K562 (cell line): ENCODE measurements around the gene ANO9. TPM values are rescaled to one million over a fixed set of nuclear protein-coding genes. Genes with fewer than 3 reads are reported as not detected.

ENCODE experiments used
- ARHGAP35 ChIP-seq: fragments of 450-650 bp; IDR thresholded peaks from 2 replicates; pipeline ENCODE4 v1.6.1; 2018; ENCODE audit not compliant: partially characterized antibody
- BACH1 ChIP-seq: fragments of 200-800 bp; sonication (Bioruptor generic); IDR thresholded peaks from 2 replicates; pipeline ENCODE4 v1.6.1; 2016; ENCODE audit warnings: missing genetic modification characterization, missing compliant biosample characterization
- CBFA2T2 ChIP-seq: fragments of 450-650 bp; conservative IDR thresholded peaks from 2 replicates; pipeline ENCODE4 v1.6.1; 2017; ENCODE audit warnings: mild to moderate bottlenecking
- DEAF1 ChIP-seq: fragments of 450-650 bp; formaldehyde crosslinking; IDR thresholded peaks from 2 replicates; pipeline ENCODE4 v1.4.0; 2020; ENCODE audit warnings: mild to moderate bottlenecking, moderate library complexity
- DMBX1 ChIP-seq: fragments of 250-450 bp; sonication (Bioruptor Pico); IDR thresholded peaks from 2 replicates; pipeline ENCODE4 v1.8.0; 2022; ENCODE audit warnings: inconsistent platforms, mild to moderate bottlenecking, moderate library complexity, borderline replicate concordance
- E2F3 ChIP-seq: fragments of 250-450 bp; sonication (Bioruptor Pico); IDR thresholded peaks from 2 replicates; pipeline ENCODE4 v1.4.0; 2020; ENCODE audit warnings: mild to moderate bottlenecking
- EGR1 ChIP-seq: fragments of 450-650 bp; conservative IDR thresholded peaks from 2 replicates; pipeline ENCODE4 v1.6.1; 2017; ENCODE audit warnings: mild to moderate bottlenecking
- GMEB1 ChIP-seq: fragments of 250-450 bp; sonication (Bioruptor Pico); IDR thresholded peaks from 2 replicates; pipeline ENCODE4 v1.4.0; 2020; ENCODE audit warnings: mild to moderate bottlenecking
- HEY1 ChIP-seq: fragments of 250-450 bp; sonication (Bioruptor Pico); IDR thresholded peaks from 2 replicates; pipeline ENCODE4 v1.5.0; 2020; ENCODE audit warnings: mild to moderate bottlenecking, moderate library complexity, borderline replicate concordance
- HOMEZ ChIP-seq: fragments of 250-450 bp; sonication (Bioruptor Pico); IDR thresholded peaks from 2 replicates; pipeline ENCODE4 v1.4.0; 2020; ENCODE audit warnings: mild to moderate bottlenecking, moderate library complexity
- KDM4B ChIP-seq, 2 experiments: fragments of 450-650 bp in 1 of 2; sonication (generic) in 1 of 2; IDR thresholded peaks; 2 replicates each; pipeline ENCODE4 v1.6.1; 2016 to 2017; ENCODE audit warnings: borderline replicate concordance in 2 of 2, antibody characterized with exemption in 1 of 2, low read depth in 1 of 2, mild to moderate bottlenecking in 1 of 2
- MAFG ChIP-seq: fragments of 450-650 bp; conservative IDR thresholded peaks from 2 replicates; pipeline ENCODE4 v1.6.1; 2016; ENCODE audit warnings: missing genetic modification characterization, missing compliant biosample characterization
- NCOA1 ChIP-seq: fragments of 450-650 bp; IDR thresholded peaks from 2 replicates; pipeline ENCODE4 v1.6.1; 2016; ENCODE audit warnings: low read depth
- OTX1 ChIP-seq: fragments of 450-650 bp; formaldehyde crosslinking; IDR thresholded peaks from 2 replicates; pipeline ENCODE4 v1.4.0; 2022; ENCODE audit warnings: mild to moderate bottlenecking
- RB1 ChIP-seq: fragments of 450-650 bp; IDR thresholded peaks from 2 replicates; pipeline ENCODE4 v1.6.1; 2017; ENCODE audit warnings: low read depth, mild to moderate bottlenecking
- SRSF3 ChIP-seq: fragments of 200-400 bp; formaldehyde crosslinking; IDR thresholded peaks from 2 replicates; pipeline ENCODE4 v1.6.1; 2016; ENCODE audit warnings: mild to moderate bottlenecking, low read length, moderate library complexity; ENCODE audit not compliant: insufficient read depth
- TFAM ChIP-seq: fragments of 250-450 bp; sonication (Bioruptor Pico); conservative IDR thresholded peaks from 2 replicates; pipeline ENCODE4 v1.5.0; 2021; ENCODE audit warnings: mild to moderate bottlenecking, moderate library complexity
- ZBTB1 ChIP-seq: sonication (generic); formaldehyde crosslinking; IDR thresholded peaks from 2 replicates; pipeline ENCODE4 v1.8.1; 2023; ENCODE audit warnings: missing genetic modification reagents, low read depth, mild to moderate bottlenecking, borderline replicate concordance
- ZBTB9 ChIP-seq: fragments of 450-650 bp; formaldehyde crosslinking; IDR thresholded peaks from 2 replicates; pipeline ENCODE4 v1.4.0; 2020; ENCODE audit warnings: mild to moderate bottlenecking, moderate library complexity
- ZC3H8 ChIP-seq: fragments of 450-650 bp; IDR thresholded peaks from 2 replicates; pipeline ENCODE4 v1.6.1; 2017
- ZNF133 ChIP-seq: fragments of 250-450 bp; sonication (Bioruptor Pico); IDR thresholded peaks from 2 replicates; pipeline ENCODE4 v1.4.0; 2020; ENCODE audit warnings: mild to moderate bottlenecking
- ZNF354B ChIP-seq: fragments of 250-450 bp; sonication (Bioruptor Pico); IDR thresholded peaks from 2 replicates; pipeline ENCODE4 v1.4.0; 2020
- ZNF766 ChIP-seq: fragments of 200-800 bp; sonication (Bioruptor generic); conservative IDR thresholded peaks from 2 replicates; pipeline ENCODE4 v1.6.1; 2016; ENCODE audit warnings: missing genetic modification characterization, missing compliant biosample characterization
- ZNF830 ChIP-seq: fragments of 250-450 bp; sonication (Bioruptor Pico); IDR thresholded peaks from 2 replicates; pipeline ENCODE4 v1.5.0; 2021; ENCODE audit warnings: mild to moderate bottlenecking
- polyA plus RNA-seq, 8 experiments: library from polyadenylated mRNA; depleted of rRNA in 4 of 8; stranded (reverse) in 5 of 8; unstranded in 3 of 8; fragments of >200 nt; fragmentation: Nextera tagmentation in 2 of 8; fragmentation: Illumina TruSeq in 1 of 8; extraction: Ambion mirVana in 2 of 8; extraction: Trizol in 1 of 8; gene quantifications; 2 replicates each; pipeline versions ENCODE4 v1.2.1 to v1.2.3, GENCODE V29; 2011 to 2014; ENCODE audit warnings: inconsistent platforms in 1 of 8, missing spikeins in 1 of 8
- total RNA-seq, 7 experiments: library from RNA; depleted of rRNA in 6 of 7; stranded (reverse); fragments of >200 nt in 6 of 7; fragmentation: Illumina TruSeq in 2 of 7; extraction: Trizol in 2 of 7; gene quantifications; 2 replicates each; pipeline versions ENCODE4 v1.2.1 to v1.2.3, GENCODE V29; 2011 to 2021; ENCODE audit warnings: low replicate concordance in 1 of 7

The ANO9 gene
- total and polyA plus RNA-seq, 9 of the 15 experiments (the other 6 are each of a cell fraction or from before 2014, with no cell fraction given), result 0.20 to 14.5 (median 4.5) TPM

- TF ChIP-seq ARHGAP35 (no peak), NCOA1 (no peak), DEAF1 (CRISPR knock-in tag) (peak; percentile 79), EGR1 (0 out of 2 replicates have a peak, but pooled peaks have one; percentile 24), ZNF354B (CRISPR knock-in tag) (no peak), DMBX1 (CRISPR knock-in tag) (no peak), CBFA2T2 (0 out of 2 replicates have a peak, but pooled peaks have one; percentile 7), ZC3H8 (no peak), OTX1 (CRISPR knock-in tag) (0 out of 2 replicates have a peak, but pooled peaks have one; percentile 41), KDM4B (IDR thresholded peaks at IDR 0.05; ENCODE audit: borderline replicate concordance in 2 of 2, low read depth in 1 of 2) (no peak; a peak in 1 of 4 replicates), HEY1 (no peak), RB1 (peak; percentile 75), ZNF133 (CRISPR knock-in tag) (no peak), ZNF830 (CRISPR knock-in tag) (no peak), SRSF3 (no peak), E2F3 (CRISPR knock-in tag) (no peak), GMEB1 (CRISPR knock-in tag) (peak; percentile 59; the same call in 1 of the 2 replicates), ZBTB9 (peak; percentile 43; the same call in 1 of the 2 replicates), TFAM (no peak), ZNF766 (CRISPR knock-in tag) (no peak), ZBTB1 (CRISPR knock-in tag) (peak; percentile 73; the same call in 1 of the 2 replicates), MAFG (tag) (no peak), HOMEZ (CRISPR knock-in tag) (no peak), BACH1 (no peak)
Observed at GRCh38 chr11:447923-448731, 6.3 kb upstream of the ANO9 start (continued).
